ENCODE measurements around the gene TGOLN2.

The TGOLN2 gene

GRCh38 chr2:85308896-85309555 is 18.8 kb downstream of the TGOLN2 start:
- no peak for DNase-seq (ENCODE audit: low spot score)

DNA sequence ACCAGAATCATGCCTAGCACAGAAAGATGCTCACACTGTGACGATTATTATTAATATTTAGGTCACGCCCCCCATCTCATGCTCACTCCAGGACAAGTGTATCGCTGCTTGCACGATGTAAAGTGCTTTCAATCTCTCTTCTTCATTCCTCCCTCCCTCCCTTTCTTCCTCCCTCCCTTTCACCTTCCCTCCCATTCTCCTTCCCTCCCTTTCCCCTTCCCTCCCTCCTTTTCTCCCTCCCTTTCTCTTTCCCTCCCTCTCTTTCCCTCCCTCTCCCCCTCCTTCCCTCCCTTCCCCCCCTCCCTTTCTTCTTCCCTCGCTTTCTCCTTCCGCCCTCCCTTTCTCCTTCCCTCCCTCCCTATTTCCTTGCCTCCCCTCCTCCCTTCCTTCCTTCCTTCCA is 19.6 kb downstream of the TGOLN2 start:
- DNase-seq (ENCODE audit: low spot score) = no peak

DNA sequence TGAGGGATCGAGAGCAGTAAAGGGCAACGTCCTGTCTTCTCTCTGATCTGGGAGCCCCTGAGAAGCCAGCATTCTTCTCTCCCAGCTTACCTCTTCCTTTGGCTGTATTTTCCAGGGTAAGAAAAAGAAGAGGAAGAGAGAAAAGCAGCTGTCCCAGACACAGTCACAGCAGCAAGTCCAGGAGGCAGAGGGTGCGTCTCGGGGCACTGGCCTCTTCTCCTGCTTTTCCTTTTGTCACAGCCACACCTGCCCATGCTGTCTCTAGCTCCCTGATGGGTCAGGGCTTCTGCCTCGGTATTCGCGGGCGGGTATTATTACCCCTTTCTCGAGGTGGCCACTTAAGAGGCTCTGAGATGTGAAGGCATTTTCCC is 20.3 kb downstream of the TGOLN2 start:
- no peak for DNase-seq (ENCODE audit: low spot score)

DNA sequence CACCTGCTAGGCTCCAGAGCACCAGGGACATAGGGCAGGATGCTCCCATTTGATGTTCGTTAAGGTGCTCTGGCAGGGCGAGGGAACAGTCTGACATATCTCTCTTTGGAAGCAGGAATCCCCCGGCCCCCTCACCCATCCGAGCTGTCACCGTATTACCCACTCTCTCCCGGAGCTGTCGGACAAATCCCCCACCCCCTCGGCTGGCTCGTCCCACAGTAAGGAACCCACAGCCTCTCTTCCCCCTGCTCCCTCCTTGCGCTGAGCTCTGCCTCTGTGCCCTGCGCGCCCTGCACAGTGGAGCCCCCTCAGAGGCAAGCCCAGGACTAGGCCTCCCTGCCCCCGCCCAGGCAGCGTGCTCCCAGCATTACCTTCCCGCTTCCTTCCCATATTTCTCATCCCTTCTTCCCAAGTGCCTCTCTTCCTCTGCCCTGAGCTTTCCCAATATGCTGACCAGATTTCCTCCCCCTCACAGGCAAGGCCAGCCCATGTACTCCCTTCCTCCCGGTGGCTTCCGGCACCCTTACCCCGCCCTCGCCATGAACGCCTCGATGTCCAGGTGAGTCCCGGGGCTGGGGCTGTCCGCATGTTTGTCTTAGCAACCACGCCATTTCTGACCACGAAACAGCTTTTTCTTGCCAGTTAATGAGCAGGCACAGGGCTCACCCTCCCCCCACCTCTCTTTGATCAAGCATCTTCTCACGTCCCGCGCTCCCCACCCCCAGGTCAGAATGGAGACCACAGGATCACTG is 23.8 kb downstream of the TGOLN2 start:
- no peak for DNase-seq (ENCODE audit: low spot score)

DNA sequence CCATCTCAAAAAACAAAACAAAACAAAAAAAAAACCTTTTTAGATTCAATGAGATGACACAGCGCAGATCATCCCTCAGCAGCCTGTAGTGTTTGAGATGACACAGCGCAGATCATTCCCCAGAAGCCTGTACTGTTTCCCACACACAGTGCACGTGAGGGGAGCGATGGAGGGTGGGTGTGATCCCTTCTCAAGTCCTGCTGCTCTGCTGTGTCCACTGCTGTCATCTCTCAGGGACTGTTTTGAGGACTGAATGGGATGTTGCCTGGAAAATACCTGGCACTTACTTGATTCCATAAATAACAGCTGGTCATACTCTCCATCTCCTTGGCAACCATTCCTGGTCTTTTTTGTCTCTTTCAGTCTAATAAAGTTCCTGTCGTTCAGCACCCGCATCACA is 25.7 kb downstream of the TGOLN2 start:
- DNase-seq (ENCODE audit: low spot score) = no peak

- DNase-seq (ENCODE audit: low spot score) = no peak
Observed at GRCh38 chr2:85291425-85292023, 36.3 kb downstream of the TGOLN2 start.

- peak; percentile 76 for DNase-seq (ENCODE audit: low spot score)
Observed at GRCh38 chr2:85288244-85288725, 39.5 kb downstream of the TGOLN2 start.

GRCh38 chr2:85287721-85288120 is 40.1 kb downstream of the TGOLN2 start:
- no peak for DNase-seq (ENCODE audit: low spot score)

- no peak for DNase-seq (ENCODE audit: low spot score)
Observed at GRCh38 chr2:85286918-85287317, 40.9 kb downstream of the TGOLN2 start.

- no peak for DNase-seq (ENCODE audit: low spot score)
Observed at GRCh38 chr2:85283641-85284040, 44.1 kb downstream of the TGOLN2 start.

GRCh38 chr2:85282914-85283313 is 44.9 kb downstream of the TGOLN2 start:
- DNase-seq (ENCODE audit: low spot score) = no peak

DNA sequence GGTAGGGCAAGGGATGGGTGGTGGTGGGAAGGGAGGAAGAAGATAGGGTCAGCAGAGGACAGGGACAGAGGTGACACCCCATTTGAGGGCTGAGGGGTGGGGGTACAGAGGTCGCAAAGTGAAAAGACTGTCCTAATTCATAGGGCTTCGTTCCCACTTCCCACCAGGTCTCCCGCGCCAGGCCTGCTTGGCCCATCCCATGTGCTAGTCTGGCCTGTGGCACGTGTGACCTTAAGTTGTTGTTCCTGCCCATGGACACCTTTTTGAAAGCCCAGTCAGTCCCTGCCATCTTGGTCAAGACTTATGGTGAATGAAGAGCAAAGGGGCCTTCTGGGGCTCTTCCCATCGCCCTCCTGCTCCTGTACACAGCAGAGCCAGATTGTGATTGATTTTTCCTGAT is 46.2 kb downstream of the TGOLN2 start:
- no peak for DNase-seq (ENCODE audit: low spot score)

DNA sequence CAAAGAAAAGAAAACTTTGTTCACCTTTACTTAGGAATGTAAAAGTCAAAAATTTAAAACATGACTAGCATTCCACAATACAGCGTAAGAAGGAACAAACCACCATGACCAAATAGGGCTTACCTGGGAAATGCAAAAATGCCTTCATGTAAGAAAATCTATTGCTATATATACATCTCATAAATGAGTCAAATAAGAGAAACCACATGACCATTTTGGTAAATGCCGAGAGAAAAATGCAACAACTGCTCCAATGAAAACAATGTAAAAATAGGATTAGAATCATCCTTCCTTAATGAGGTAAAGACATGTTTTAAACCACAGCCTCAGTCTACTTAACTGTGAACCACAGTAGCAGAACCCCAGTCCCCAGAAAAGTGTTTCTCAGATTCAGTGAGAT is 49.4 kb downstream of the TGOLN2 start:
- no peak for DNase-seq (ENCODE audit: low spot score)

DNA sequence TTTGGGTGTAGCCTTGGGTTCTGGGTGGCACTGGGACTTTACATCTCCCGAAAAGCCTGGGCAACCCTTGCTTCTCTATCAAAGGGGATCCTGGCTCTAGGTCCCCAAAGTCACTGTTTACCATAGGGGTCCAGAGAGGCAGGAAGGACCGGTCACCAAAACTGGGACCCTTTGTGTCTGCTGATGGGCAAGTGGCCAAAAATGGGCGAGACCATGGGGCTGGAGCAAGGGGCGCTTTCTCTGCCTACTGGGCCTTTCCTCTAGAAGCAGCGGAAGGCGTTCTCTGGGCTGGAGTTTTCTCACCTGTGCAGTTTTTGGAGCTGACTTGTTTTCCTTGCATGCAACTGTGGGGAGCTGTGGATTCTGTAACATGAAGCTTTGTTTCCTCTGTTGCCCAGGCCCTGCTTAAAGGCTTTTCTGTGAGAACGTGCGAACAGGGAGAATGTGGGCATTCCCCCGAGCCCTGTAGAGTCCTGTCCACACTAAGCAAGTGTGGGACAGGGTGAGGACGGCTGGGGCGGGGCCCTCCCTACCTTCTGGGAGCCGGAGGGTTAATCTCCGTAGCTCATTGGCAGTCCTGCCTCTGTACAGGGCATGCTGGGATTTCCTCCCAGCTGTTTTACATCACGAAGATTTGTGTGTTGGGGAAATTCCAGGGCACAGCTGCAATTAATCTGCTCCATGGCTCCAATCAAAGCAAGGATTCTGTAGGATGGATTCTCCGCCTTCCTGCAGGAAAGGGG is 50.2 kb downstream of the TGOLN2 start:
- no peak for DNase-seq (ENCODE audit: low spot score)

GRCh38 chr2:85276571-85277118 is 51.1 kb downstream of the TGOLN2 start:
- no peak for DNase-seq (ENCODE audit: low spot score)

- no peak for DNase-seq (ENCODE audit: low spot score)
Observed at GRCh38 chr2:85275984-85276540, 51.7 kb downstream of the TGOLN2 start.

DNA sequence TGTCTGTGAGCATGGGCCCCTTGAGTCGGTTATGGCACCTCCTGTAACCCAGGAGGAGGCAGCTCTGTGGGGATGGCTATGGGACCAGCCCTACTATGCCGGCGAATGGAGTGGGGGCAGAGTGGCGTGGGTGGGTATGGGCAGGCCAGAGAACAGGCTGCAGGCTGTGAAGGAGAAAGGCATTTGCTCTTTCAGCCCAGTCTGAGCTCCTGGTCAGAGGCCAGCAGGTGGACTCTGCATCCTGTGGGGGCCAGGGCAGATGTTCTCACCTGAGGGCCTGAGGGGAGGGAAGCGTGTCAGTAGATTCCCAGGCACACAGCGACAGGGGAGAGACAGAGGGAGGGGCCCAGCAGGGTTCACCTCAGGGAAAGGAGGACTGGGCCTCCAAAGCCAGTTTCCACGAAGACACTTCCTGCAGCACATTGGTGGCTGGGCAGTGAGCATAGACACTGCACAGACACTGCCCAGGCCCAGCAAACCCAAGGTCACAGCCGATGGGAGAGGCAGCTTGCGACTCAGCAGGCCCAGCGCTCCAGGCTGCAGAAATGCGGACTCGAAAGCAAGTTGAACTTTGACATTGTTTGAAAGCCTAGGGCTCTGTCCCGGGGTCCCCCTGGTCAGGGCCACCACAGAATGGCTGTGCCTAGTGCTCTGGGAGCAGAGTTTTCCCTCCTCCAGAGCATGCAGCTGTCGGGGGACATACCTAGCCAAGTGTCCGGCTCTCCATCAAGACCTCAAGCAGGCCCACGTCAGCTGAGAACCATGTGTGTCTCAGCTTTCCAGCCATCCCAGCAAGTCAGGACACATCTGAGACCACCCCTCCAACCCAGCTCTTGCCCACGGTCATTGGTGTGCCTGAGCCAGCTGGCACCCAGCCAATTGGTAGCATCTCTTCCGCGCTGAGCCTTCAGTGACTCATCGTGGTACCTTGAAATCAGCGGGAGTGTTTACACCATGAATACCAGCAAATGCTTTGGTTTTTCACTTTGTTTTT is 53.8 kb downstream of the TGOLN2 start:
- no peak for DNase-seq (ENCODE audit: low spot score)

GRCh38 chr2:85272357-85272756 is 55.4 kb downstream of the TGOLN2 start:
- no peak for DNase-seq (ENCODE audit: low spot score)

DNA sequence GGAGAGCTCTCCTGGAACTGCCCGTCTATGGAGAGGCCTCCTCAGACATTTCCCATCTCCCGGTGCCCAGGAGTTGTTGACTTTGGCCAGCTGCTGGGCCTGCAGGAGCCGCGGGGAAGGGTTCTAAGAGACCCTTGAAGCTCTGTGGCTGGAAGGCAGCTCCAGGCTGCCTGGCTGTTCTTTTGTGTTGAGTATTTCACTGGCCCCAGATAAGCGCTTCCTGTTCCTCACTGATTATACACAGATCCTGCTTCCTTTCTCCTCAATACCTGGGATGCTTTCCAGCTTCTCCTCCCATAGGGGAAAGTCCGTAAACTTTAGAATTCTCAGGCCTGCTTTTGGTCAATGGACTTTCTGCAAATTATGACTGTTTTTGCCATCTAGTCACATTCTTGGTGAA is 57.8 kb downstream of the TGOLN2 start:
- DNase-seq (ENCODE audit: low spot score) = no peak
